Kidney capillary endothelial cell (primary cell): Measurements from ENCODE around the gene TRPC4AP.

Experiments used
- DNase-seq: peaks from one replicate; pipeline ENCODE4 v3.0.0-alpha.2; 2018; ENCODE audit warnings: low spot score

Gene TRPC4AP

GRCh38 chr20:34968042-34968775, 124.4 kb downstream of the TRPC4AP start:
- DNase-seq, result no peak

DNA sequence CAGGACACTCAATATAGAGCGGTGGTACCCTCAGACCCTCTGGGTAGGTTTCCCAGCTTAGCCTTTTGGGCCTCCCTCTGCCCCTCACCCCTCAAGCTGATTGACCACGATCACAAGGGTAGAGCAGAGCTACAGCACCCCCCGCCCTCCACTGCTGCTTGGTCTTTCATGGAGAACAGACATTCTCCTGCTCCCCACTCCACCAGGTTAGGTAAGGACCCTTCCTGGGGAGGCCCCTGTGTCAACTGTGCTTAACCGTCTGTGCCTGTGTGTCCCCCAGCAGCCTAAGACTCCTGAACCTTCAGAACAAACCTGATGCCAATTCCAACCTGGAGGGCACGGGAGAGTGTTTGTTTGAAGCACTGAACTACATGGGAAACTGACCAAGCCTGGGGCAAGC, 125.2 kb downstream of the TRPC4AP start:
- no peak for DNase-seq

GRCh38 chr20:34965051-34965450, 127.6 kb downstream of the TRPC4AP start:
- DNase-seq, result no peak

- DNase-seq, result no peak
These were observed 128.1 kb downstream of the TRPC4AP start for GRCh38 chr20:34964486-34964885.

GRCh38 chr20:34956751-34957472, 135.7 kb downstream of the TRPC4AP start:
- no peak for DNase-seq

DNA sequence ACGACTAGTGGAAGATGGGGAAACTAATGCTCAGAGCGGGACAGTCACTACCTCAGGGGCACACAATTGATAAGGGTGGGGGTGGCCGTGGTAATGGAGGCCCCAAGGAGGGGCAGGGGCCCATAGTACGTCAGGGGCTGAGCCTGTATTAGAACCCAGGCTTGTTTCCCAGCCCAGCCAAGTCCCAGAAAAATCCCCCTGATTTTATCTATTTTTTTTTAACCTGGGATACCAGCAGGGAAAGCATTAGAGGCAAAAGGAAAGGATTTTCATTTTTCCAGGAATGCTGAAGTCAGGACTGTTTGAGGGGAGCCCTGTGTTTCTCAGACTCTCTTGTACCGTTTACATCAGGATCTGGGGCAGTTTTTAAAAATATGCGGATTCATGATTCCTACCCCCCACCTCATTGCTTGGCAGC, 136.6 kb downstream of the TRPC4AP start:
- no peak for DNase-seq

DNA sequence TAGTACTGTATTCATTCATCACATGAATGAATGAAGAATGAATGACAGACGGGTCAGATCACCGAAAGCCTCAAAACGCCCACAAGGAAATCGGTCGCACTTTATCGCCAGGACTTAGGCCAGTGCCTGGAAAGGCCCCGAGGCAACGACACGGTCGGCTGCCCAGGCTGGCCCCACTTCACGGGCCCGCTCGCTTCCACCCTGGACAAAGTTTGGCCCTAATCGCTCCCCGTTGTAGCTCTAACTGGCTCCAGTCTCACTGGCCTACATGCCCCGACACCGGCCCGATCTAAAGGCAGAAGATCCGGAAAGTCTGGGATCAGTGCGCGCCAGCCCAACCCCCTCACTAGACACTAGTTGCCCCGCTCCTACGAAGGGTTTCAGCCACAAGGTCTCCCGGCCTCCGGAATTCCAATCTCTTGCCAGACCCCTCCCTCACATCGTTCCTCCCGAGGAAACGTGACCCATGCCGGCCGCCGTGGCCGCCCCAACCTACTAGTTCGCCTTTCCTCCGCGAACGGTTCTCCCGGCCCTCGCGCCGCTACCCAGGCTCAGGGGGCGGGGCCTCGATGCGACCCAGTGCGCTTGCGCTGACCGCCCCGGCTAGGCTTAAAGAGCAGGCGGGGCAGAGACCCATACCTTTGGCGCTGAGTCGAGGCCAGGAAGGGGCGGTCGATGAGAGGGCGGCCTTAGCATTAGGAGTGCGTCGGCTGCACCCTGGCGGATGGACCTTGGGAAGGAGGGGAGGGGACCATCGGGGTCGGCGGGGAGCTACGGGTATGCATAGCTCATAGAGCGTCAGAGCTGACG, 137.2 kb downstream of the TRPC4AP start, which contains the start of the genes GSS and MYH7B:
Gene GSS, minus strand, starts transcription at position 576 of the 810 bp plus-strand sequence. CDS start 3,954 bp downstream, outside the sequence.
Gene MYH7B, plus strand, starts transcription at position 638 of the 810 bp plus-strand sequence. CDS start 22,138 bp downstream, outside the sequence.
- DNase-seq, result peak; percentile 91

DNA sequence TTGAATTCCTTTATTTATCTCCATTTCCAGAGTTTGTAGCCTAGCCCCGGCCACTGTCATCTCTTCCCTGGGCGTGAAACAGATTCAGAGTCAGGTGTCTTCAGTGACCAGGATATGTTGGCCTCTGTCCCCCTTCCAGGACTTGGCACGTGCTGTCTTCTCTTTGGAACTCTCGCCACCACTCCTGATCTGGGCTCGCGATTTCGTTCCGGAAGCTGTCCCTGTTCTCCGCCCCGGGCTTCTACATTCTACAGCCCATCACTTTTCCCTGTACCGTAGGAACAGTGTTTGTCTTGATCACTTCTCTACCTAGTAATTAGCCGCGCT, 137.7 kb downstream of the TRPC4AP start:
- peak; percentile 30 for DNase-seq

- DNase-seq, result no peak
These were observed 138.6 kb downstream of the TRPC4AP start for GRCh38 chr20:34953960-34954359.

GRCh38 chr20:34952671-34953070, 139.9 kb downstream of the TRPC4AP start:
- DNase-seq, result peak; percentile 18
